Progenitor cell of endocrine pancreas (in vitro differentiated cells): ENCODE measurements around the gene TMEM178B. TPM values are rescaled to one million over a fixed set of nuclear protein-coding genes. Genes with fewer than 3 reads are reported as not detected.

Source experiments
- DNase-seq: peaks from one replicate; pipeline ENCODE4 v3.0.0; 2021; ENCODE audit warnings: low spot score; ENCODE audit not compliant: unreplicated experiment
- H3K27ac Mint-ChIP-seq: 2 replicates; pipeline ENCODE4 v1.8.0; 2021; ENCODE audit warnings: mild to moderate bottlenecking, moderate library complexity, mixed read lengths
- H3K27me3 Mint-ChIP-seq: 2 replicates; pipeline ENCODE4 v1.8.0; 2021; ENCODE audit warnings: mixed read lengths
- H3K36me3 Mint-ChIP-seq: 2 replicates; pipeline ENCODE4 v1.8.0; 2022; ENCODE audit warnings: mixed read lengths; ENCODE audit not compliant: insufficient read depth
- H3K4me1 Mint-ChIP-seq: 2 replicates; pipeline ENCODE4 v1.8.0; 2021; ENCODE audit warnings: low read depth, mixed read lengths
- H3K4me3 Mint-ChIP-seq: 2 replicates; pipeline ENCODE4 v1.8.0; 2021; ENCODE audit warnings: low read depth, mild to moderate bottlenecking, moderate library complexity, mixed read lengths
- H3K9me3 Mint-ChIP-seq: 2 replicates; pipeline ENCODE4 v1.8.0; 2021; ENCODE audit warnings: low read depth, mixed read lengths
- CTCF ChIP-seq: fragments of 200-600 bp; sonication (generic); IDR thresholded peaks from one replicate; pipeline ENCODE4 v1.5.0; 2021; ENCODE audit warnings: antibody characterized with exemption, mild to moderate bottlenecking; ENCODE audit not compliant: unreplicated experiment
- total RNA-seq: library from RNA; stranded (reverse); gene quantifications from 2 replicates; pipeline ENCODE4 v1.2.1, GENCODE V29; 2021

TMEM178B gene
- total RNA-seq, 1 donor from 2014 or later = 2.8 TPM

DNA sequence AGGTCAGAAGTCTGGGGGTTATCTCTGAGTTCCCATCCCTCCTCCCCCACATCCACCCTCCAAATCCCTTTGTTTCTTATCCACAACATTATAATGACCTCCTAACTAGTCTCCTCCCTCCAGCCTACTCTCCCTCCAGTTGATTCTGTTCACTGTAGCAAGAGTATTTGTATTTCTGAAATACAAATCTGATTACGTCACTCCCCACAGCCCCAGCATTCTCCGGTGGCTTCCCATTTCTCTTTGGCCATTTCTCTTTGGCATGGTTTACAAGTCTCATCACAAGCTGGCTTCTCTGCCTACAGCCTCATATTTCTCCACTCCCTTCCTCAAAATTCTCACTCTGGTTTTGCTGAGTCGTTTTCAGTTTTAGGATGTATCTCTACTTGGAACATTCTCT lies 34.5 kb upstream of the TMEM178B start:
- Mint-ChIP-seq H3K27me3 (no peaks in the 10 kb centered on the region), H3K27ac (no peak overlapping the region), H3K9me3 (peaks cover 2% of the 10 kb centered on the region), H3K4me3 (no peak overlapping the region), H3K36me3 (no peaks in the 10 kb centered on the region), H3K4me1 (no peaks in the 10 kb centered on the region)
- TF ChIP-seq CTCF = no peak
- no peak for DNase-seq

DNA sequence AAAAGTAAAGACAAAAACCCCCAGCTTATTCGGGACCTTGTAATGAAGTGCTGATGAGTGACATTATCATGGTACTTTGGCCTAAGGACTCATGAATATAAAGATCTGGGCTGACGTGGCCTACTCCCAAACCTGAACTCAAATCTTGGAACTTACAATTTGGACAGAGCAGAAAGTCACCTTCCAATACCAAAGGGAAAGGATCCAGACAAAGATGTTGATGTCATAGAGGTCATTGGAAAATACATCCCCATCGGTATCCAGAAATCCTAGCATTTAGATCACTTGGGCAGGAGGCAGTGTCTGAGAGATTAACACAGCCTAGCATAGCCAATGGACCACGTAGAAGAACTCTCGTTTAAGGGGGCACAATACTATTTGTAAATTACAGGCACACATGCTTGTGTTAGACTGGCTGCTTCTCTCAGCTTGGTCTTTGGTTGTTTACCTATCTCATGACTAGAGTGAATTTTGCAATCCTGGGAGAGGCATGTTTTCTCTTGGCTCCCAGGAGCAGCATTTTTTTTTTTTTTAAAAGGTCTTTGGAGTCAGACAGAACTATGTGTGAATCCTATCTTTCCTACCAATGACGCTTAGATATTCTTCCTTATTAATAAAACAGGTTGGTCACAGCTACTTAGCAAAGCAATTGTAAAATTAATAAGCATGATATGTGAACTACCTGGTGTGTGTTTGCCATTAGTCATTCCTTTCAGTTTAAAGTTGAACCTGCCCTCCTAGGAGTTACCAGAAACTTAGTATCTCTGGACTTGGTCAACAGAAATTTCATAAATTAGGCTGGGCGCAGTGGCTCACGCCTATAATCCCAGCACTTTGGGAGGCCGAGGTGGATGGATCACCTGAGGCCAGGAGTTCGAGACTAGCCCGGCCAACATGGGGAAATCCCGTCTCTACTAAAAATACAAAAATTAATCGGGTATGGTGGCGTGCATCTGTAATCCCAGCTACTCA lies 31.4 kb upstream of the TMEM178B start:
- Mint-ChIP-seq H3K27ac (no peak overlapping the region), H3K4me3 (no peak overlapping the region), H3K4me1 (no peaks in the 10 kb centered on the region), H3K36me3 (no peaks in the 10 kb centered on the region), H3K9me3 (peaks cover 3% of the 10 kb centered on the region), H3K27me3 (no peaks in the 10 kb centered on the region)
- no peak for DNase-seq
- TF ChIP-seq CTCF = no peak

DNA sequence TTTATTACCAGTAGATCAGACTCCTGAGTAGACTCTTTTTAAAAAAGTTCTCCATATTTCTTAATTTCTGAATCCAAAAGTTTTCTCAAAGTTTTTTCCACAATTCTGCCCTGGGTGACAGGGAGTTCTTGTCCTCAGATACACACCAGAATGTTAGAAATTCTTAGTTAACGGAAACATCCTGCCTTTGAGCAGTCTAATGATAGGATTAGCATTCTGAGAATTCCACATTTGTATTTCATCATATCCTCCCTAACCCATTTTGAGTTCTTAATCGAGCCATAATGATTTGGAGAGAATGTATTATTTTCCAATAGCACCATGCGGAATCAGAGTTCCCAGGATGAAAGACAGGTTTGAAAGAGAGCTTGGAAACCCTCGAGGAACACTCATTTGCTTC lies 30.2 kb upstream of the TMEM178B start:
- no peak for DNase-seq
- Mint-ChIP-seq H3K27me3 (no peaks in the 10 kb centered on the region), H3K36me3 (no peaks in the 10 kb centered on the region), H3K9me3 (peaks cover 3% of the 10 kb centered on the region), H3K4me1 (no peaks in the 10 kb centered on the region), H3K27ac (no peak overlapping the region), H3K4me3 (no peak overlapping the region)
- no peak for TF ChIP-seq CTCF

DNA sequence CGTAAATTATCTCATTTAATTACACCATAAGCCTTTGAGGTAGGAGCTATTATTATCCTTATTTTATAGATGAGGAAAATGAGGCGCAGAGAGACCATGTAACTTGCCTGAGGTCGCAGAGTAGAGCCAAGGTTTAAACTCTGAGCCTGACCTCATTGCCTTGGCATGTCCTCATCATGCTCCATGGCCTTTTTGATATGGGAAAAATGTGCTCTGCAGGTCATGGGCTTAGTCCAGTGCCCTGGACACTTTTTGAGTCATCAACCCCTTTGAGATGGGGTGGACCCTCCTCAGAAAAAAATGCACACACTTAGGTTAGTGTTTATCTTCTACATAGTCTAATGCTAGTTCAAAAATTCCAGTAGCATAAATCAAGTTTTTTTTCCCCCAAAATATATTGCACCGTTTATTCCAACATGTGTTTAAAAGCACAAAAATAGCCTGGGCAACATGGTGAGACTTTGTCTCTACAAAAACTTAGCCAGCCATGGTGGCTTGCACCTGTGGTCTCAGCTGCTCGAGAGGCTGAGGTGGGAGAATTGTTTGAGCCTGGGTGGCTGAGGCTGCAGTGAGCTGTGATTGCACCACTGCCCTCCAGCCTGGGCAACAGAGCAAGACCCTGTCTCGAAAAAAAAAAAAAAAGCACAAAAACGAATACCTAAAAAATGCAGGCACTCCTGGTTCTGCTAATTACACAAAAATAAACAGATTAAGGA lies 28.6 kb upstream of the TMEM178B start:
- Mint-ChIP-seq H3K4me1 (no peaks in the 10 kb centered on the region), H3K4me3 (no peak overlapping the region), H3K27ac (no peak overlapping the region), H3K36me3 (no peaks in the 10 kb centered on the region), H3K27me3 (no peaks in the 10 kb centered on the region), H3K9me3 (peaks cover 3% of the 10 kb centered on the region)
- TF ChIP-seq CTCF = no peak
- no peak for DNase-seq

- no peak for TF ChIP-seq CTCF
- DNase-seq = no peak
- Mint-ChIP-seq H3K27me3 (no peaks in the 10 kb centered on the region), H3K36me3 (no peaks in the 10 kb centered on the region), H3K4me1 (no peaks in the 10 kb centered on the region), H3K9me3 (peaks cover 3% of the 10 kb centered on the region), H3K4me3 (no peak overlapping the region), H3K27ac (no peak overlapping the region)
Measured at GRCh38 chr7:141045842-141046620, 27.8 kb upstream of the TMEM178B start.
